GM23338 (cell line): ENCODE measurements around the gene PAPOLG. TPM values are rescaled to one million over a fixed set of nuclear protein-coding genes. Genes with fewer than 3 reads are reported as not detected.

Experiments used
- ATAC-seq: fragments of 200-7000 bp; cut with Tn5 transposase; 3 replicates; pipeline ENCODE4 v1.9.1; 2020
- DNase-seq: peaks from one replicate; pipeline ENCODE4 v3.0.0-alpha.2; 2015; ENCODE audit warnings: low spot score
- H2AFZ ChIP-seq: fragments of 200-600 bp; sonication (generic); 2 replicates; pipeline ENCODE4 v1.8.0; 2016; ENCODE audit warnings: antibody characterized with exemption, mild to moderate bottlenecking, moderate library complexity
- H3F3A ChIP-seq: fragments of 200-600 bp; sonication (generic); replicated peaks from 2 replicates; pipeline ENCODE4 v1.8.0; 2017; ENCODE audit warnings: antibody characterized with exemption, mixed run types, low read depth
- H3K27ac ChIP-seq: fragments of 200-600 bp; sonication (generic); 2 replicates; pipeline ENCODE4 v1.6.1; 2016; ENCODE audit warnings: low read depth
- H3K27me3 ChIP-seq: fragments of 200-600 bp; sonication (generic); 2 replicates; pipeline ENCODE4 v1.8.0; 2016; ENCODE audit warnings: mild to moderate bottlenecking, mixed run types, moderate library complexity; ENCODE audit not compliant: insufficient read depth
- H3K36me3 ChIP-seq: fragments of 200-600 bp; sonication (generic); 2 replicates; pipeline ENCODE4 v1.8.0; 2016; ENCODE audit warnings: mild to moderate bottlenecking; ENCODE audit not compliant: insufficient read depth
- H3K4me1 ChIP-seq: fragments of 200-600 bp; sonication (generic); 2 replicates; pipeline ENCODE4 v1.8.0; 2016; ENCODE audit warnings: mild to moderate bottlenecking, moderate library complexity; ENCODE audit not compliant: insufficient read depth
- H3K4me2 ChIP-seq: fragments of 200-600 bp; sonication (generic); 2 replicates; pipeline ENCODE4 v1.7.1; 2017; ENCODE audit warnings: mixed run types
- H3K4me3 ChIP-seq: fragments of 200-600 bp; sonication (generic); 2 replicates; pipeline ENCODE4 v1.6.1; 2016; ENCODE audit warnings: mixed run types
- H3K79me2 ChIP-seq: fragments of 200-600 bp; sonication (generic); replicated peaks from 2 replicates; pipeline ENCODE4 v1.8.0; 2017; ENCODE audit warnings: mild to moderate bottlenecking; ENCODE audit not compliant: insufficient read depth
- H3K9me2 ChIP-seq: fragments of 200-600 bp; sonication (generic); 2 replicates; pipeline ENCODE4 v1.8.0; 2017; ENCODE audit not compliant: insufficient read depth
- H4K20me1 ChIP-seq: fragments of 200-600 bp; sonication (generic); replicated peaks from 2 replicates; pipeline ENCODE4 v1.8.0; 2017; ENCODE audit warnings: mild to moderate bottlenecking; ENCODE audit not compliant: insufficient read depth
- H3K27ac Mint-ChIP-seq: 2 replicates; pipeline ENCODE4 v1.8.0; 2020; ENCODE audit warnings: inconsistent platforms, mild to moderate bottlenecking, moderate library complexity, mixed read lengths
- H3K27me3 Mint-ChIP-seq: 3 replicates; pipeline ENCODE4 v1.8.0; 2022; ENCODE audit warnings: low read depth, mild to moderate bottlenecking, moderate library complexity, mixed read lengths, inconsistent platforms; ENCODE audit not compliant: insufficient read depth, poor library complexity
- H3K36me3 Mint-ChIP-seq: 3 replicates; pipeline ENCODE4 v1.8.0; 2021; ENCODE audit warnings: low read depth, mild to moderate bottlenecking, inconsistent platforms, moderate library complexity, mixed read lengths
- H3K4me1 Mint-ChIP-seq: 3 replicates; pipeline ENCODE4 v1.8.0; 2020; ENCODE audit warnings: mild to moderate bottlenecking, inconsistent platforms, mixed read lengths
- H3K4me3 Mint-ChIP-seq: 3 replicates; pipeline ENCODE4 v1.8.0; 2021; ENCODE audit warnings: moderate library complexity, mild to moderate bottlenecking, inconsistent platforms, mixed read lengths
- H3K9me3 Mint-ChIP-seq: 3 replicates; pipeline ENCODE4 v1.8.0; 2020; ENCODE audit warnings: moderate library complexity, mild to moderate bottlenecking, inconsistent platforms, mixed read lengths
- CTCF ChIP-seq, 2 experiments: fragments of 200-600 bp in 1 of 2; sonication (generic) in 1 of 2; conservative IDR thresholded peaks; 2 replicates each; pipeline versions ENCODE4 v1.5.1 to v1.6.1; 2016 to 2017; ENCODE audit warnings: antibody characterized with exemption in 2 of 2, low read depth in 2 of 2, mild to moderate bottlenecking in 2 of 2, moderate library complexity in 1 of 2
- EZH2phosphoT487 ChIP-seq: fragments of 200-600 bp; sonication (generic); IDR thresholded peaks from one replicate; pipeline ENCODE4 v1.8.1; 2018; ENCODE audit warnings: antibody characterized with exemption; ENCODE audit not compliant: unreplicated experiment
- NANOG ChIP-seq: IDR thresholded peaks from 2 replicates; pipeline ENCODE4 v1.6.1; 2016; ENCODE audit warnings: antibody characterized with exemption, borderline replicate concordance
- POLR2AphosphoS5 ChIP-seq: IDR thresholded peaks from 2 replicates; pipeline ENCODE4 v1.6.1; 2016; ENCODE audit warnings: antibody characterized with exemption, low read depth
- long read RNA-seq: library from polyadenylated mRNA; unstranded; transcript quantifications from one replicate; pipeline ENCODE4 v2.0.0, GENCODE V29; 2020; ENCODE audit not compliant: unreplicated experiment
- polyA plus RNA-seq: library from polyadenylated mRNA; unstranded; fragments of >200 nt; fragmentation: Nextera tagmentation; extraction: Ambion mirVana; gene quantifications from 2 replicates; pipeline ENCODE4 v1.2.1, GENCODE V29; 2016
- total RNA-seq: library from RNA; depleted of rRNA; stranded (reverse); fragments of >200 nt; shearing (Covaris generic); gene quantifications from 2 replicates; pipeline ENCODE4 v1.2.3, GENCODE V29; 2014; rRNA removed

PAPOLG gene
- total RNA-seq (31.2 and 37.6 TPM in 2 replicates), polyA plus RNA-seq (11.1 and 13.8 TPM in 2 replicates)
- long read RNA-seq, partial matches to known transcripts, result 2 of 3 reads
- long read RNA-seq, other reads (novel, unspliced or antisense), result 1 of 3 reads

- peak within 1 kb of the TSS; percentile 99 for H3K27ac ChIP-seq
- peak; percentile 96 for ATAC-seq
- H4K20me1 ChIP-seq, result peaks cover 28% of the 10 kb centered on the region
- H3F3A ChIP-seq, result no peaks in the 10 kb centered on the region
- no peaks in the 10 kb centered on the region for H3K9me2 ChIP-seq
- peak within 1 kb of the TSS; percentile 88 for H3K4me3 ChIP-seq
- TF ChIP-seq POLR2AphosphoS5 (peak; percentile 80), NANOG (no peak)
- H3K4me1 ChIP-seq, result peaks cover 10% of the 10 kb centered on the region
- Mint-ChIP-seq H3K27me3 (peaks cover 2% of the 10 kb centered on the region), H3K9me3 (no peaks in the 10 kb centered on the region), H3K4me3 (peak within 1 kb of the TSS; percentile 99), H3K4me1 (peaks cover 20% of the 10 kb centered on the region), H3K27ac (peak within 1 kb of the TSS; percentile 98), H3K36me3 (peaks cover 19% of the 10 kb centered on the region)
- peak within 1 kb of the TSS; percentile 85 for H3K4me2 ChIP-seq
- peak; percentile 100 for DNase-seq
- no peaks in the 10 kb centered on the region for H3K27me3 ChIP-seq
- peaks cover 43% of the 10 kb centered on the region for H3K79me2 ChIP-seq
- H3K36me3 ChIP-seq, result peaks cover 14% of the 10 kb centered on the region; the same call in 1 of the 2 replicates
- peak within 1 kb of the TSS; percentile 93 for H2AFZ ChIP-seq
These were observed at the start of gene PAPOLG for GRCh38 chr2:60756097-60757087. TSS of gene PAPOLG (plus strand) at chr2:60756268. CDS start at chr2:60756479, 211 bp downstream.

- no peaks in the 10 kb centered on the region for H3K27me3 Mint-ChIP-seq
- Histone ChIP-seq H3K79me2 (no peaks in the 10 kb centered on the region), H2AFZ (0 out of 2 replicates have a peak overlapping the region, but pooled peaks have one; percentile 74), H3K36me3 (no peaks in the 10 kb centered on the region), H3K4me2 (no peak overlapping the region), H4K20me1 (no peaks in the 10 kb centered on the region), H3K4me3 (no peak overlapping the region), H3K27ac (no peak overlapping the region), H3K27me3 (no peaks in the 10 kb centered on the region), H3K9me2 (no peaks in the 10 kb centered on the region), H3K4me1 (no peaks in the 10 kb centered on the region), H3F3A (no peaks in the 10 kb centered on the region)
- DNase-seq (peak; percentile 76), ATAC-seq (peak; percentile 76)
- H3K9me3 Mint-ChIP-seq, result peaks cover 2% of the 10 kb centered on the region; the same call in 1 of the 3 replicates
- no peak overlapping the region for H3K27ac Mint-ChIP-seq
- no peak for TF ChIP-seq EZH2phosphoT487
- TF ChIP-seq CTCF (conservative IDR thresholded peaks at IDR 0.05; ENCODE audit: low read depth in 2 of 2), result peak; percentile 57 to 81
- H3K36me3 Mint-ChIP-seq, result no peaks in the 10 kb centered on the region
- no peak overlapping the region for H3K4me3 Mint-ChIP-seq
- peaks cover 5% of the 10 kb centered on the region; the same call in 1 of the 3 replicates for H3K4me1 Mint-ChIP-seq
These were observed 48.2 kb upstream of the PAPOLG start for GRCh38 chr2:60707750-60708371.
